K562 (cell line): ENCODE data around the gene RALB. TPM values are rescaled to one million over a fixed set of nuclear protein-coding genes. Genes with fewer than 3 reads are reported as not detected.

Experiments used
- ARNT ChIP-seq, 2 experiments: fragments of 450-650 bp; IDR thresholded peaks; 2 replicates each; pipeline ENCODE4 v1.6.1; 2016; ENCODE audit warnings: mild to moderate bottlenecking in 1 of 2
- BCLAF1 ChIP-seq, 2 experiments: fragments of 450-650 bp in 1 of 2; IDR thresholded peaks; 2 replicates each; pipeline ENCODE4 v1.6.1; 2011 to 2017; ENCODE audit warnings: low read depth in 2 of 2, antibody characterized with exemption in 1 of 2, borderline replicate concordance in 1 of 2, low read length in 1 of 2, mild to moderate bottlenecking in 1 of 2, mixed read lengths in 1 of 2; ENCODE audit not compliant: control insufficient read depth in 1 of 2
- DEAF1 ChIP-seq: fragments of 450-650 bp; formaldehyde crosslinking; IDR thresholded peaks from 2 replicates; pipeline ENCODE4 v1.4.0; 2020; ENCODE audit warnings: mild to moderate bottlenecking, moderate library complexity
- ETS2 ChIP-seq: IDR thresholded peaks from 2 replicates; pipeline ENCODE4 v1.6.1; 2016; ENCODE audit warnings: borderline replicate concordance, missing genetic modification characterization, mild to moderate bottlenecking, moderate library complexity, missing compliant biosample characterization; ENCODE audit not compliant: poor library complexity, severe bottlenecking
- KLF6 ChIP-seq: fragments of 250-450 bp; sonication (Bioruptor Pico); IDR thresholded peaks from 2 replicates; pipeline ENCODE4 v1.4.0; 2020; ENCODE audit warnings: mild to moderate bottlenecking, moderate library complexity, borderline replicate concordance
- MYBL2 ChIP-seq, 2 experiments: fragments of 450-650 bp in 1 of 2; sonication (generic) in 1 of 2; formaldehyde crosslinking in 1 of 2; IDR thresholded peaks; 2 replicates each; pipeline versions ENCODE4 v1.6.1 to v1.8.1; 2017 to 2022; ENCODE audit warnings: borderline replicate concordance in 1 of 2, inconsistent platforms in 1 of 2, low read depth in 1 of 2, mild to moderate bottlenecking in 1 of 2, missing genetic modification reagents in 1 of 2, moderate library complexity in 1 of 2
- NCOR1 ChIP-seq: fragments of 450-650 bp; IDR thresholded peaks from 2 replicates; pipeline ENCODE4 v1.6.1; 2016; ENCODE audit warnings: mild to moderate bottlenecking, moderate library complexity
- NFE2 ChIP-seq: IDR thresholded peaks from 2 replicates; pipeline ENCODE4 v1.6.1; 2014; ENCODE audit warnings: antibody characterized with exemption, low read depth
- RAD51 ChIP-seq: fragments of 450-650 bp; IDR thresholded peaks from 2 replicates; pipeline ENCODE4 v1.7.1; 2016; ENCODE audit warnings: low read depth, mild to moderate bottlenecking, borderline replicate concordance
- RFX5 ChIP-seq: IDR thresholded peaks from 2 replicates; pipeline ENCODE4 v1.6.1; 2011; ENCODE audit warnings: low read depth, mild to moderate bottlenecking, improper control_type of control experiment, low read length
- TAF15 ChIP-seq: fragments of 200-400 bp; formaldehyde crosslinking; IDR thresholded peaks from 2 replicates; pipeline ENCODE4 v1.6.1; 2017; ENCODE audit warnings: mild to moderate bottlenecking, low read depth, low read length, moderate library complexity
- TRIM24 ChIP-seq, 2 experiments: fragments of 450-650 bp; IDR thresholded peaks; 2 replicates each; pipeline ENCODE4 v1.6.1; 2016
- YY1 ChIP-seq, 3 experiments: IDR thresholded peaks; 2 replicates each; pipeline ENCODE4 v1.6.1; 2011; ENCODE audit warnings: low read length in 2 of 3, mild to moderate bottlenecking in 2 of 3, moderate library complexity in 2 of 3, borderline replicate concordance in 1 of 3, control low read depth in 1 of 3, low read depth in 1 of 3; ENCODE audit not compliant: insufficient read depth in 3 of 3, insufficient replicate concordance in 2 of 3, control insufficient read depth in 1 of 3, insufficient read length in 1 of 3; ENCODE audit errors: extremely low read depth in 1 of 3
- ZBTB33 ChIP-seq: sonication (generic); formaldehyde crosslinking; IDR thresholded peaks from 2 replicates; pipeline ENCODE4 v1.8.1; 2023; ENCODE audit warnings: mild to moderate bottlenecking, missing genetic modification reagents
- ZKSCAN3 ChIP-seq: fragments of 250-450 bp; sonication (Bioruptor Pico); IDR thresholded peaks from 2 replicates; pipeline ENCODE4 v1.4.0; 2020
- ZNF146 ChIP-seq: IDR thresholded peaks from one replicate; pipeline ENCODE4 v1.6.1; 2018; ENCODE audit warnings: missing compliant biosample characterization; ENCODE audit not compliant: unreplicated experiment
- ZNF280B ChIP-seq: fragments of 250-450 bp; sonication (Bioruptor Pico); IDR thresholded peaks from 2 replicates; pipeline ENCODE4 v1.5.1; 2021; ENCODE audit warnings: mild to moderate bottlenecking
- ZNF583 ChIP-seq: fragments of 250-450 bp; sonication (Bioruptor Pico); IDR thresholded peaks from 2 replicates; pipeline ENCODE4 v1.4.0; 2020
- polyA plus RNA-seq, 8 experiments: library from polyadenylated mRNA; depleted of rRNA in 4 of 8; stranded (reverse) in 5 of 8; unstranded in 3 of 8; fragments of >200 nt; fragmentation: Nextera tagmentation in 2 of 8; fragmentation: Illumina TruSeq in 1 of 8; extraction: Ambion mirVana in 2 of 8; extraction: Trizol in 1 of 8; gene quantifications; 2 replicates each; pipeline versions ENCODE4 v1.2.1 to v1.2.3, GENCODE V29; 2011 to 2014; ENCODE audit warnings: inconsistent platforms in 1 of 8, missing spikeins in 1 of 8
- total RNA-seq, 7 experiments: library from RNA; depleted of rRNA in 6 of 7; stranded (reverse); fragments of >200 nt in 6 of 7; fragmentation: Illumina TruSeq in 2 of 7; extraction: Trizol in 2 of 7; gene quantifications; 2 replicates each; pipeline versions ENCODE4 v1.2.1 to v1.2.3, GENCODE V29; 2011 to 2021; ENCODE audit warnings: low replicate concordance in 1 of 7

Gene RALB
- total and polyA plus RNA-seq, 9 of the 15 experiments (the other 6 are each of a cell fraction or from before 2014, with no cell fraction given) = 14.8 to 65.6 (median 38.4) TPM

- TF ChIP-seq MYBL2 (IDR thresholded peaks at IDR 0.05; ENCODE audit: low read depth) = no peak
- no peak for TF ChIP-seq MYBL2 (CRISPR knock-in tag; IDR thresholded peaks at IDR 0.05; ENCODE audit: borderline replicate concordance)
- TF ChIP-seq ZNF583 = no peak; the same call in 1 of the 2 replicates
- no peak for TF ChIP-seq RAD51
- no peak for TF ChIP-seq TRIM24 (IDR thresholded peaks at IDR 0.05)
- no peak for TF ChIP-seq ZBTB33
- TF ChIP-seq ARNT (IDR thresholded peaks at IDR 0.05) = no peak
- no peak for TF ChIP-seq ETS2
- TF ChIP-seq KLF6 (CRISPR knock-in tag) = no peak
- TF ChIP-seq ZNF146 (CRISPR knock-in tag) = no peak
- TF ChIP-seq TAF15 = no peak
- no peak for TF ChIP-seq NFE2
- no peak for TF ChIP-seq BCLAF1 (IDR thresholded peaks at IDR 0.05; ENCODE audit: borderline replicate concordance in 1 of 2, control insufficient read depth in 1 of 2, low read depth in 2 of 2, low read length in 1 of 2)
- TF ChIP-seq RFX5 = no peak
- TF ChIP-seq NCOR1 = no peak
- 0 out of 2 replicates have a peak, but pooled peaks have one; percentile 36 for TF ChIP-seq DEAF1 (CRISPR knock-in tag)
- TF ChIP-seq YY1 (IDR thresholded peaks at IDR 0.05; ENCODE audit: borderline replicate concordance in 1 of 3, control insufficient read depth in 1 of 3, extremely low read depth in 1 of 3, insufficient read depth in 3 of 3, insufficient read length in 1 of 3, insufficient replicate concordance in 2 of 3, low read depth in 1 of 3, low read length in 2 of 3) = no peak
- no peak for TF ChIP-seq ZNF280B (CRISPR knock-in tag)
- no peak for TF ChIP-seq ZKSCAN3
Observed at GRCh38 chr2:120252225-120253020, at the start of gene RALB (continued).
